Stimulated activated CD8-positive, alpha-beta memory T cell treated with anti-CD3 and anti-CD28 coated beads, Interleukin-2, amount 100 ng/mL, for 48 hours (primary cell): ENCODE measurements around the gene FGF2.

Experiments used
- DNase-seq, 2 donors: peaks; one replicate each; pipeline ENCODE4 v3.0.0-alpha.2; 2020; ENCODE audit warnings: low read depth in 2 of 2

FGF2 gene

GRCh38 chr4:122890147-122890795 lies 63.6 kb downstream of the FGF2 start:
- DNase-seq, result no peak

GRCh38 chr4:122894827-122895226 lies 68.2 kb downstream of the FGF2 start:
- no peak for DNase-seq

DNA sequence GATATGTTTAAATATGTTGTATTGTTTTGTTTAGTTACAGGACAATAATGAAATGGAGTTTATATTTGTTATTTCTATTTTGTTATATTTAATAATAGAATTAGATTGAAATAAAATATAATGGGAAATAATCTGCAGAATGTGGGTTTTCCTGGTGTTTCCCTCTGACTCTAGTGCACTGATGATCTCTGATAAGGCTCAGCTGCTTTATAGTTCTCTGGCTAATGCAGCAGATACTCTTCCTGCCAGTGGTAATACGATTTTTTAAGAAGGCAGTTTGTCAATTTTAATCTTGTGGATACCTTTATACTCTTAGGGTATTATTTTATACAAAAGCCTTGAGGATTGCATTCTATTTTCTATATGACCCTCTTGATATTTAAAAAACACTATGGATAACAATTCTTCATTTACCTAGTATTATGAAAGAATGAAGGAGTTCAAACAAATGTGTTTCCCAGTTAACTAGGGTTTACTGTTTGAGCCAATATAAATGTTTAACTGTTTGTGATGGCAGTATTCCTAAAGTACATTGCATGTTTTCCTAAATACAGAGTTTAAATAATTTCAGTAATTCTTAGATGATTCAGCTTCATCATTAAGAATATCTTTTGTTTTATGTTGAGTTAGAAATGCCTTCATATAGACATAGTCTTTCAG lies 68.8 kb downstream of the FGF2 start:
- DNase-seq, result no peak

DNA sequence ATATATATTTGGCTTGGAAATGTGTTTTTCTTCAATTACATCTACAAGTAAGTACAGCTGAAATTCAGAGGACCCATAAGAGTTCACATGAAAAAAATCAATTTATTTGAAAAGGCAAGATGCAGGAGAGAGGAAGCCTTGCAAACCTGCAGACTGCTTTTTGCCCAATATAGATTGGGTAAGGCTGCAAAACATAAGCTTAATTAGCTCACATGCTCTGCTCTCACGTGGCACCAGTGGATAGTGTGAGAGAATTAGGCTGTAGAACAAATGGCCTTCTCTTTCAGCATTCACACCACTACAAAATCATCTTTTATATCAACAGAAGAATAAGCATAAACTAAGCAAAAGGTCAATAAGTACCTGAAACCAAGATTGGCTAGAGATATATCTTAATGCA lies 69.6 kb downstream of the FGF2 start:
- no peak for DNase-seq

- DNase-seq, result no peak
Measured at GRCh38 chr4:122898370-122899150, 71.9 kb downstream of the FGF2 start.

DNA sequence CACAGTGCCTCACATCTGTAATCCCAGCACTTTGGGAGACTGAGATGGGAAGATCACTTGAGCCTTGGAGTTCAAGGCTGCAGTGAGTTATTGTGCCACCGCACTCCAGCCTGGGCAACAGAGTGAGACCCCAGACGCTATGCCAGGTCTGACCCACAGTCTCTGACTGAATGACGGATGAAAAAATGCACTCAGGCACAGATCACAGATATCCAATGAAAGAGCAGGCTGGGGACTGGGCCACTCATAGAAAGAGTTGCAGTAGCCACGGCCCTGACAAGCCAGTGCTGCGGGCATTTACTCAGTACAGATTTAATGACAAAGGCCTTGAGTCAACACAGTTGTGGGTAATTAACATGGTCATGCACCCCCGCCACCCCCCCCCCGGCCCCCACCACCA lies 73.1 kb downstream of the FGF2 start:
- DNase-seq, result no peak

- no peak for DNase-seq
Measured at GRCh38 chr4:122900314-122900713, 73.7 kb downstream of the FGF2 start.

GRCh38 chr4:122901247-122902010 lies 74.8 kb downstream of the FGF2 start:
- no peak for DNase-seq

DNA sequence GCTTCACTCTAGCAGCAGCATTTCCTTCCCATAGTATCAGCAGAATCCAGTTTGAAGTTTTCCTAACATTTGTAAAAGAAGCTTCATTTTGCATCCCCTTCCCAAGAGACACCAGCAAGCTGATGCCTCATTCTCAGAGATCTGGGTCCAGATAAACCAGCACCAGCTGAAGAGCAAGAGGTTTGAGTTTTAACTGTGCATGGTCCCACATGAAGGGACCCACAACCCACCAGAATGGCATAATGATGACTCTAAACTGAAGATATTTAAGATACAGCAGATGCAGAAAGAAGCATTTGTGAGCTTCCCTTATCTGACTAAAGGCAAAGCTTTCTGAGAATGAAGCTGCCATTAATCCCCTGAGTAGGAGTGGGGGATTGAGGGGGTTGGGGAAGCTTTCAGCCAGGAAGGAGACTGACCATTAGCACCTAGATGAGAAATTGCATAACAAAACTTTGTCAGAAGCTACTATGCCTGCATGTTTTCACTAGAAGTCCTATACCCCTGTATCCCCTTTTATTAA lies 77.2 kb downstream of the FGF2 start:
- DNase-seq, result no peak

DNA sequence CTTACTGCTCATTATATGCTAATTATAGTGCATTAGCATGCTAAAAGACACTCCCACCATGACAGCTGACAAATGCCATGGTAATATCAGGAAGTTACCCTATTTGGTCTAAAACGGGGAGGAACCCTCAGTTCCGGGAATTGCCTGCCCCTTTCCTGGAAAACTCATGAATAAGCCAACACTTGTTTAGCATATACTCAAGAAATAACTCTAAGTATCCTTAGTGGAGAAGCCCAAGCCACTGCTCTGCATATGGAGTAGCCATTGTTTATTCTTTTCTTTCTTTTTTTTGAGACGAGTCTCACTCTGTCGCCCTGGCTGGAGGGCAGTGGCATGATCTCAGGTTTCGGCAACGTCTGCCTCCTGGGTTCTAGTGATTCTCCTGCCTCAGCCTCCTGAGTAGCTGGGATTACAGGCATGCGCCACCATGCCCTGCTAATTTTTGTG lies 80.3 kb downstream of the FGF2 start:
- no peak for DNase-seq

- no peak for DNase-seq
Measured at GRCh38 chr4:122908223-122908622, 81.6 kb downstream of the FGF2 start.

- DNase-seq, result no peak
Measured at GRCh38 chr4:122909683-122910082, 83.1 kb downstream of the FGF2 start.

GRCh38 chr4:122911588-122911987 lies 85.0 kb downstream of the FGF2 start:
- DNase-seq, result no peak

DNA sequence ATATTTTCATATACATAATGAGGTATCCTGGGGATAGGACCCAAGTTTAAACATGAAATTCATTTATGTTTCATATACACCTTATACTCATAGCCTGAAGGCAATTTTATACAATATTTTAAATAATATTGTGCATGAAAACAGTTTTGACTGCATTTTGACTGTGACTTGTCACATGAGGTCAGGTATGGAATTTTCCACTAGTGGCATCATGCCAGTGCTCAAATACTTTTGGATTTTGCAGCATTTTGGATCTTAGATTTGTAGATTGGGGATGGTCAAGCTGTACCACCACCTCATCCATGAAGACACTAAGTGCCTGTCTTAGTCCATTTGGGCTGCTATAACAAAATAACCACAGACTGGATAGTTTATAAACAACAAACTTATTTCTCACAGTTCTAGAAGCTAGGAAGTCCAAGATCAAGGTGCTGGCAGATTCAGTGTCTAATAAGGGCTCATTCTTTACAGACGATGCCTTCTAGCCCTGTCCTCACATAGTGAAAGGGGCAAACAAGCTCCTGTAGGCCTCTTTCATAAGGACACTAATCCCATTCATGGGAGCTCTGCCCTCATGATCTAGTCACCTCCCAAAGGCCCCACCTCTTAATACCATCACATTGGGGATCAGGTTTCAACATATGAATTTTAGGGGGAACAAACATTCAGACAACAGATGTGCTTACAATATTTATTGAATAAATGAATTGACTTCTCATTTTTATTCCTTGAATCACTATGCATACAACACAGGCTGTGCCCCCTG lies 86.4 kb downstream of the FGF2 start:
- no peak for DNase-seq

- DNase-seq, result no peak
Measured at GRCh38 chr4:122914292-122914904, 87.8 kb downstream of the FGF2 start.

DNA sequence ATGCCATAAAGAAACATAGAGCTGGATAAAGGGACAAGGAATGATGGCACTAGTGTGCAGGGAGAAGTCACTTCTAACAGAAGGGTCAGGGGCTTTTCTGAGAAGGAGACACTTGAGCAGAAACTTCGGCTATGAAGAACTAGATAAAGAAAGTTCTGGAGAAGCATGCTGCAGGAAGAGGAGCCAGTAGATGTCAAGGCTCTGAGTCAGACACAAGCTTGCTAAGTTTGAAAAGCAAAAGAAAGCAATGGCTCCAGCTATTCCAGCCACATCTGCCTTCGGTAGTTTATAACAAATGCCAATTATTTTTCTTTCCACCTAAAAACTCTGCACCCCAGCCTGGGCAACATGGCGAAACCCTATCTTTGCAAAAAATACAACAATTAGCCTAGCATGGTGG lies 88.3 kb downstream of the FGF2 start:
- DNase-seq, result no peak

DNA sequence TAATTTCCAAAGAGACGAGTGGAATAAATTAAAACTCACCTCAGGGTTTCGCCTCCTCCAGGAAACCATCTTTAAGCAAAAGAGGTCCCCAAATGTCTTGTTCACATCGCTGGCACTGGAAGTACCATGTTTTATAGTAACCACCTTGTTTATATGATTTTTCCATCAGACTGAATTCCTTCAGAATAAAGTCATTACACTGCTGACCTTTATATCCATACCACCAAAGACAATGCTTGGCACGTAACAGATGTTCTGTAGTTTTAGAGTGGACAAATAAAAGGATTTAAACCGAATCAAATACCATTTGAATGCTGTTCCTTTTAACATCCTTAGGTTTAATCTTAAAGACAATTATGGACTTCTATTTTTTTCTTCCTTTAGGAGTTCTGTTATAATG lies 91.1 kb downstream of the FGF2 start:
- no peak for DNase-seq

DNA sequence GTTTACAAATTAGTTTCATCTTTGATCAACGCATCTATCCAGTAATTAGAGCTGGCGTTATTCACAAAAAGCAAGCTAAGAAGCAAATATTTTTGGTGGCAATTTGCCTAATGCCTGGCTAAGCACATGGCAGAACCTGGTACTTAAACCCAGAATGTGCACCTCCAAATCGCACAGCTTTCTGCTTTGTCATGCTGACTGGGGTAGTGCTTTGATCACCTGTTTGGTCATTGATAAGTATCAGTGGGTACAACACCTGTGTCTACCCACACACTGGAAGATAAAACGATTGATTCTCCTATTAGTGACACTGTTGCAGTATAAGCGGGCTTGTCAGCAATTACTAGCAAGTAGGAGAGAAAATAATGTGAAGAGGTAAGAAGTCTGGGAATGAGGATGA lies 93.8 kb downstream of the FGF2 start:
- no peak for DNase-seq

- DNase-seq, result no peak
Measured at GRCh38 chr4:122921300-122921699, 94.7 kb downstream of the FGF2 start.

- peak; percentile 11 to 16 for DNase-seq
Measured at GRCh38 chr4:122921971-122922876, 95.6 kb downstream of the FGF2 start, which contains the start of gene NUDT6. Gene NUDT6 (minus strand): TSS chr4:122922597. CDS start chr4:122922572, 25 bp downstream.
